ENCODE measurements around the gene TMEM234. TPM values are rescaled to one million over a fixed set of nuclear protein-coding genes. Genes with fewer than 3 reads are reported as not detected.

TMEM234 gene
- total and polyA plus RNA-seq, 2 of the 13 experiments (the other 11 are each of a cell fraction or from before 2014, with no cell fraction given): 6.1 to 9.0 TPM

- TF ChIP-seq, protein P1, sequence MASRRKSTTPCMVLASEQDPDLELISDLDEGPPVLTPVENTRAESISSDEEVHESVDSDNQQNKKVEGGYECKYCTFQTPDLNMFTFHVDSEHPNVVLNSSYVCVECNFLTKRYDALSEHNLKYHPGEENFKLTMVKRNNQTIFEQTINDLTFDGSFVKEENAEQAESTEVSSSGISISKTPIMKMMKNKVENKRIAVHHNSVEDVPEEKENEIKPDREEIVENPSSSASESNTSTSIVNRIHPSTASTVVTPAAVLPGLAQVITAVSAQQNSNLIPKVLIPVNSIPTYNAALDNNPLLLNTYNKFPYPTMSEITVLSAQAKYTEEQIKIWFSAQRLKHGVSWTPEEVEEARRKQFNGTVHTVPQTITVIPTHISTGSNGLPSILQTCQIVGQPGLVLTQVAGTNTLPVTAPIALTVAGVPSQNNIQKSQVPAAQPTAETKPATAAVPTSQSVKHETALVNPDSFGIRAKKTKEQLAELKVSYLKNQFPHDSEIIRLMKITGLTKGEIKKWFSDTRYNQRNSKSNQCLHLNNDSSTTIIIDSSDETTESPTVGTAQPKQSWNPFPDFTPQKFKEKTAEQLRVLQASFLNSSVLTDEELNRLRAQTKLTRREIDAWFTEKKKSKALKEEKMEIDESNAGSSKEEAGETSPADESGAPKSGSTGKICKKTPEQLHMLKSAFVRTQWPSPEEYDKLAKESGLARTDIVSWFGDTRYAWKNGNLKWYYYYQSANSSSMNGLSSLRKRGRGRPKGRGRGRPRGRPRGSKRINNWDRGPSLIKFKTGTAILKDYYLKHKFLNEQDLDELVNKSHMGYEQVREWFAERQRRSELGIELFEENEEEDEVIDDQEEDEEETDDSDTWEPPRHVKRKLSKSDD (CRISPR knock-in tag; IDR thresholded peaks at IDR 0.05; ENCODE audit: low read depth): no peak
- TF ChIP-seq, protein P2, sequence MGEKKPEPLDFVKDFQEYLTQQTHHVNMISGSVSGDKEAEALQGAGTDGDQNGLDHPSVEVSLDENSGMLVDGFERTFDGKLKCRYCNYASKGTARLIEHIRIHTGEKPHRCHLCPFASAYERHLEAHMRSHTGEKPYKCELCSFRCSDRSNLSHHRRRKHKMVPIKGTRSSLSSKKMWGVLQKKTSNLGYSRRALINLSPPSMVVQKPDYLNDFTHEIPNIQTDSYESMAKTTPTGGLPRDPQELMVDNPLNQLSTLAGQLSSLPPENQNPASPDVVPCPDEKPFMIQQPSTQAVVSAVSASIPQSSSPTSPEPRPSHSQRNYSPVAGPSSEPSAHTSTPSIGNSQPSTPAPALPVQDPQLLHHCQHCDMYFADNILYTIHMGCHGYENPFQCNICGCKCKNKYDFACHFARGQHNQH (CRISPR knock-in tag; IDR thresholded peaks at IDR 0.05): peak; percentile 49; the same call in 1 of the 2 replicates
- TF ChIP-seq TCF7L2 (IDR thresholded peaks at IDR 0.05; ENCODE audit: low read depth, low read length) (no peak), TOE1 (CRISPR knock-in tag; IDR thresholded peaks at IDR 0.05) (no peak), ZNF569 (CRISPR knock-in tag; IDR thresholded peaks at IDR 0.05; ENCODE audit: borderline replicate concordance) (no peak), MTA3 (CRISPR knock-in tag; IDR thresholded peaks at IDR 0.05) (no peak), SP2 (CRISPR knock-in tag; IDR thresholded peaks at IDR 0.05) (peak; percentile 70), ARNT (IDR thresholded peaks at IDR 0.05) (no peak), SALL1 (CRISPR knock-in tag; IDR thresholded peaks at IDR 0.05) (peak; percentile 64), TARDBP (CRISPR knock-in tag; IDR thresholded peaks at IDR 0.05) (0 out of 2 replicates have a peak, but pooled peaks have one; percentile 40), ZNF550 (CRISPR knock-in tag; IDR thresholded peaks at IDR 0.05; ENCODE audit: borderline replicate concordance) (no peak), MIER3 (CRISPR knock-in tag; IDR thresholded peaks at IDR 0.05; ENCODE audit: borderline replicate concordance) (no peak), ZFP90 (CRISPR knock-in tag; IDR thresholded peaks at IDR 0.05; ENCODE audit: borderline replicate concordance) (no peak), SYNCRIP (IDR thresholded peaks at IDR 0.05; ENCODE audit: insufficient read depth, low read depth, low read length) (no peak), BCL6 (CRISPR knock-in tag; IDR thresholded peaks at IDR 0.05) (no peak), ISX (CRISPR knock-in tag; conservative IDR thresholded peaks at IDR 0.05) (no peak), PRPF4 (IDR thresholded peaks at IDR 0.05; ENCODE audit: low read depth, low read length, poor library complexity, severe bottlenecking) (no peak), ZNF333 (CRISPR knock-in tag; IDR thresholded peaks at IDR 0.05; ENCODE audit: borderline replicate concordance) (no peak), HMGXB4 (CRISPR knock-in tag; IDR thresholded peaks at IDR 0.05; ENCODE audit: borderline replicate concordance in 1 of 2, low read depth in 1 of 2) (peak in 1 of 2 experiments; percentile 50; a peak in 2 of 4 replicates), ZNF552 (CRISPR knock-in tag; IDR thresholded peaks at IDR 0.05; ENCODE audit: borderline replicate concordance) (0 out of 2 replicates have a peak, but pooled peaks have one; percentile 32)
- TF ChIP-seq, protein P3, sequence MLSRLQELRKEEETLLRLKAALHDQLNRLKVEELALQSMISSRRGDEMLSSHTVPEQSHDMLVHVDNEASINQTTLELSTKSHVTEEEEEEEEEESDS (CRISPR knock-in tag; IDR thresholded peaks at IDR 0.05; ENCODE audit: borderline replicate concordance): no peak
These were observed at the start of gene TMEM234, which contains the start of gene EIF3I (continued) for GRCh38 chr1:32221980-32222755.
